HG02840 (cell line): ENCODE data around the gene SRSF3.
"Not testable (repeated sequence)": the region's sequence is repeated elsewhere in the genome, so short reads cannot be mapped to it uniquely, and the experiment has no call there.

Source experiments
- ATAC-seq: cut with Tn5 transposase; IDR thresholded peaks from one replicate; pipeline ENCODE4 v1.9.1; 2021; ENCODE audit warnings: mild to moderate bottlenecking, moderate library complexity, moderate number of reproducible peaks; ENCODE audit not compliant: unreplicated experiment, low FRiP score

The SRSF3 gene

DNA sequence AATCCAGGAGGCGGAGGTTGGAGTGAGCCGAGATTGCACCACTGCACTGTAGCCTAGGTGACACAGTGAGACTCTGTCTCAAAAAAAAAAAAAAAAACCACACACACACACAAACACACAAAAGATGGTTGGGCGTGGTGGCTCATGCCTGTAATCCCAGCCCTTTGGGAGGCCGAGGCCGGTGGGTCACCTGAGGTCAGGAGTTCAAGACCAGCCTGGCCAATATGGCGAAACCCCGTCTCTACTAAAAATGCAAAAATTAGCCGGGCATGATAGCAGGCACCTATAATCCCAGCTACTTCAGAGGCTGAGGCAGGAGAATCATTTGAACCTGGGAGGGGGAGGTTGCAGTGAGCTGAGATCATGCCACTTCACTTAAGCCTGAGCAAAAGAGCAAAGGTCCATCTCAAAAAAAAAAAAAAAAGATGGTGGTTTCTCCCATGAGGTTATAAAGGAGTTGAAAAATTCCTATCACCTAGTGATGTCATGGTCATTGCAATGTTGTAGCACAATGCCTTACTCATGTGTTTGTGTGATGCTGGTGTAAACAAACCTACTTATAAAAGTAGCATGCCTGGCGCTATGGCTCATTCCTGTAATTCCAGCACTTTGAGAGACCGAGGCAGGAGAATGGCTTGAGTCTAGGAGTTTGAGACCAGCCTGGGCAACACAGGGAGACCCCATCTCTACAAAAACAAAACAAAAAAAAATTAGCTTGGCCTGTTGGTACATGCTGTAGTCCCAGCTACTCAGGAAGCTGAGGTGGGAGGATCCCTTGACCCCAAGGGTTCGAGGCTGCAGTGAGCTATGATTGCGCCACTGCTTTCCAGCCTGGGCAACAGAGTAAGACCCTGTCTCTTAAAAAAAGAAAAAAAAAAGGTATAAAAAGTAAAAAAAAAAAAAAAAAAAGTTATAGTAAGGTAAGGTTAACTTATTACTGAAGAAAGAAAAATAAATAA, 21.5 kb upstream of the SRSF3 start:
- ATAC-seq = not testable (repeated sequence)

GRCh38 chr6:36574679-36575078, 19.5 kb upstream of the SRSF3 start:
- no peak for ATAC-seq

- ATAC-seq = no peak
These were observed 17.6 kb upstream of the SRSF3 start for GRCh38 chr6:36576578-36576977.

GRCh38 chr6:36577301-36577700, 16.9 kb upstream of the SRSF3 start:
- ATAC-seq = no peak

DNA sequence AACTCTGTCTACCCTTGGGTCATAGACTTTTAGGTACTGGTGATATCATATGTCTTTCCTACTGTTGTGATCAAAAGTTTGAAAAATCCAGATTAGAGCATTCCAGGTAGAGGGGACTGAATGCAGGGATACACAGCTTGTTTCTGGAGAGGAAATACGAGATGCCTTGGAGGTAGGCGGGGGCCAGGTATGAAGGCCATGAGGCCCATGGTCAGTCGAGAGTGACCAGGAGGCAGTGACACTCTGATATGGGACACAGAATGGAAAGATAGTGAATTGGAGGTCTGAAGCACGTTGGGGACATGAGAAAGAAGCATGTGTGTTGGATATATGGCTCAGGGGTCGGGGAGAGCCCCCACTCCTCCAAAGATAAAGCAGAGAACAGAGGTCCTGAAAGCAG, 16.1 kb upstream of the SRSF3 start:
- ATAC-seq = no peak

DNA sequence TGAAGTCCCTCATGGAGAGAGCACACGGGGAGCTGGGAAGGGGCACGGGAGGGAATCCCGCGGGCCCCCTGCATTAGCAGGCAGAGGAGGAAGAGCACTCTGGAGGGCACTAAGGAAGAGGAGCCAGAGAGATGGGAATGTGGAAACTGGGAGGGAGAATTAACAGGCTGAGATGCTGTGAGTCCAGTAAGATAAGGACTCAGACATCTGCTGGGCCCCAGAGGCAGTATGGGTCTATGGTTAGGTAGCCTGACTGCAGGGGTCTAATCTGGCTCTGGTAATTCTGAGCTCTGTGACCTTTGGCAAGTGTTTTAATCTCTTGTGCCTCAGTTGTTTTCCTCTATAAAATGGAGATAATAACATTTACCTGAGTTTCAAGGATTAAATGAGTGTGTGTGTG, 15.7 kb upstream of the SRSF3 start:
- no peak for ATAC-seq

- no peak for ATAC-seq
These were observed 14.0 kb upstream of the SRSF3 start for GRCh38 chr6:36580184-36580526.

GRCh38 chr6:36581716-36582115, 12.4 kb upstream of the SRSF3 start:
- no peak for ATAC-seq

DNA sequence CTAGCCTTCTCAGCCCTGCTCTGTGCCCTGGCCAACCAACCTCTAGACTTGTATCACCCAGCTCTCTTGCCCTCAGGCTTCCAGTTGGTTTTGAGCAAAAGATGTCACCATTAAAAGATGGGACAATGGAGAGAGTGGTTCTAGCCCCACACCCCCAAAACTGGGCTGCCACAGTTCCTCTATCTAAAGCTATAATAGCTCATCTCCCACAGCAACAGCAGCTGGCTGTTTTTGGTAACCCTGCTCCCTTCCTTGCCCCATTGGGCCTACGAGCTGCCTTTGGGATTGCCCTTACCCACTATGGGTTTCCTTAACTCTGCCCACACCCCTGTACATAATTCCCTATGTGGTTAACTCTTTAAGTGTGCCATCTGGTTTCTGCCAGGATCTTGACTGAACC, 7.6 kb upstream of the SRSF3 start:
- ATAC-seq = no peak

- not testable (repeated sequence) for ATAC-seq
These were observed 5.1 kb upstream of the SRSF3 start for GRCh38 chr6:36589025-36589400.

GRCh38 chr6:36590237-36590636, 3.9 kb upstream of the SRSF3 start:
- ATAC-seq = no peak

- no peak for ATAC-seq
These were observed 1.9 kb upstream of the SRSF3 start for GRCh38 chr6:36592221-36592655.

- peak; percentile 30 for ATAC-seq
These were observed 563 bp upstream of the SRSF3 start for GRCh38 chr6:36593569-36594028.

GRCh38 chr6:36594816-36595643, 868 bp downstream of the SRSF3 start:
- ATAC-seq = no peak

DNA sequence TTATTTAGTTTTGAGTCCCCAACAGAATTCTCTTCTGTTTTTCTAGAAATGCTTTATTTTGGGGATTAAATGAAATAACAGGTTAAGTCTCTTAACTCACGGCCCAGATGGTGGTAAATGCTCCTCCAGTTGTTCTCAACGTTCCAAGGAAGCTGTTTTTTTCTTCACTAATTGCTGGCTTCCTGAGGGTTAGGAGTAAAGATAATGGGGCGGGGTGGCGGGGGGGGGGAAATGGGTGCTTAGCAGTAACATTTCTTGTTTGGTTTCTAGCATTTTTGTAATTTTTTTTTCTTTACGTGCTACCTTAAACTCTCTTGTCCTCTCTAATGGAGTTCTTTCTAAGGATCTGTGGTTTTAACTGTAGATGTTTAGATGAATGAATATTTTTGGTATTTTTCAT, 2.2 kb downstream of the SRSF3 start:
- no peak for ATAC-seq

DNA sequence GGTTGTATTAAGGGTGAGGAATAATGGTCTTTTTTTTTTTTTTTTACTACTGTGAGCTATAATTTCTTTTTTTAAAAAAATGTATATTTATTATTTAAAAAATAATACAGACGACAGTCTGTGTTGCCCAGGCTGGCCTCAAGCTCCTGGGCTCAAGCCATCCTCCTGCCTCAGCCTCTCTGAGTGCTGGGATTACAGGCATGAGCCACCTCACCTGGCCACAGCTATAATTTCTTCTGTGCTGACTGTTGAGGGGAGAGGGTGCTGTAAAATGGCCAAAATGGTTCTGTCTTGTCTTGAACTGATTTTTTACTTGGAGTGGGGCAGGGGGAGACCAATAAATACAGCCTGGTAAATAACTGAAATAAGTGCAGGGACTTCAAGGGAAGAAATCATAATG, 3.6 kb downstream of the SRSF3 start:
- ATAC-seq = no peak

DNA sequence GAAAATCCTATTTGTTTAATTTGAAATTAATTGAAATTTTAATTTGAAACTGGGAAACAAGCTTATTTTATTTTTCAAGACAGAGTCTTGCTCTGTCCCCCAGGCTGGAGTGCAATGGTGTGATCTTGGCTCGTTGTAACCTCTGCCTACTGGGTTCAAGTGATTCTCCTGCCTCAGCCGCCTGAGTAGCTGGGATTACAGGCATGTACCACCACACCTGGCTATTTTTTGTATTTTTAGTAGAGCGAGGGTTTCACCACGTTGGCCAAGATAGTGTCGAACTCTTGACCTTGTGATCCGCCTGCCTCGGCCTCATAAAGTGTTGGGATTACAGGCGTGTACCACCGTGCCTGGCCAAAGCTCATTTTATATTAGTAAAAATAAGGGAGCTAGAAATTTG, 4.2 kb downstream of the SRSF3 start:
- no peak for ATAC-seq

GRCh38 chr6:36598739-36599318, 4.7 kb downstream of the SRSF3 start:
- ATAC-seq = no peak

DNA sequence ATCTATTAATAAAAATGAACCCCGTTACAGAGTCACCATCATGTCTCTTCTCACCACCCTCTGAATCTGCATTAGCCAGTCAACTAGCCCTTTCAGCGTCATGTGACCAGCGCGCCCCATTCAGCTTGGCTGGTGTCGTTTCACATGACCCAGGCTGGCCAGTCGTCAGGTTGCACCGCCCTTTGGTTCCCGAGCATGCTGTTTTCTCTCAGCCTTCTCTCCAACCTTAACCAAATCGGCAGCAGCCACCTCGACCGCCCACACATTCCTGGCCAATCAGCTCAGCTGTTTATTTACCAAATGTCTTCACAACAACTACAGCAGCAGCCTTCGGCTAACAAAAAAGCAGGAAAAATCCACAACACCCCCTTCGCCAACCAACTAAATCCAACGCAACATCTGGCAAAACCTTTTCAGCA, 5.6 kb downstream of the SRSF3 start:
- ATAC-seq = no peak

GRCh38 chr6:36600564-36601146, 6.5 kb downstream of the SRSF3 start:
- no peak for ATAC-seq

DNA sequence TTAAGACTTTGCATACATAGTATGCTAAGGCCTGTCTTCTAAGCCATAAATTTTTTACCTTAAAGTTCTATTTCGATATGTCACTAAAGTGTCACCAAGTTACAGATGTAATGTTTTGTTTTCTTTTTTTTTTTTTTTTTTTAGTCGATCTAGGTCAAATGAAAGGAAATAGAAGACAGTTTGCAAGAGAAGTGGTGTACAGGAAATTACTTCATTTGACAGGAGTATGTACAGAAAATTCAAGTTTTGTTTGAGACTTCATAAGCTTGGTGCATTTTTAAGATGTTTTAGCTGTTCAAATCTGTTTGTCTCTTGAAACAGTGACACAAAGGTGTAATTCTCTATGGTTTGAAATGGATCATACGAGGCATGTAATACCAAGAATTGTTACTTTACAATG, 7.7 kb downstream of the SRSF3 start:
- not testable (repeated sequence) for ATAC-seq
